GM18526 (cell line): ENCODE data around the gene LRP3.
A peak's percentile ranks its signal among the peaks of the same experiment; 100 is the strongest.

Experiments used
- POLR2A ChIP-seq: IDR thresholded peaks from 3 replicates; pipeline ENCODE4 v1.6.1; 2011; ENCODE audit not compliant: insufficient read length; ENCODE audit errors: extremely low read depth

Gene LRP3

DNA sequence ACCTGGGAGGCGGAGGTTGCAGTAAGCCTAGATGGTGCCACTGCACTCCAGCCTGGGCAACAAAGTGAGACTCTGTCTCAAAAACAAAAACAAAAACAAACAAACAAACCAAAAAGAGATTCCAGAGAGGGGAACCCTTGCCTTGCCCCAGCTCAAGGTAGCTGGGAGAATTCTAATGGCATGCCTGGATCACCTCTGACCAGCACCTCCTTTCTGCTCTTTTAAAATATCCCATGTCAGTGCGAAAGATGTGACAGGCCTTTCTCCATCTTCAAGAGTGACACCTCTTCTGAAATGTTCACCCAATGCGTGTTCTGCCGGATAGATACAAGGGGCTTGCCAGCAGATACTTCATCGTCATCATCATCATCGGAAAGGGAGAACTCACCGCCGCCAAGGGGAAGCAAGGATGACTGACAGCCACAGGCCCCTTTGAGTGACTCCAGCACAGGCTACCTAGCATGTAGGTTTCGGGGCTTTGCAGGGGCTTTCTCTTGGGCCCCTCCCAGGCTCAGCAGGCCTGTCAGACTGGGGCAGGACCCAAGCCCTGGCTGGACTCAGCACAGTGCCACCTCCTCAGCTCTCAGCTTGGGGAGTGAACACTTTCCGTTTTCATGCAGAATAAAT lies 18.9 kb upstream of the LRP3 start:
- no peak for TF ChIP-seq POLR2A

DNA sequence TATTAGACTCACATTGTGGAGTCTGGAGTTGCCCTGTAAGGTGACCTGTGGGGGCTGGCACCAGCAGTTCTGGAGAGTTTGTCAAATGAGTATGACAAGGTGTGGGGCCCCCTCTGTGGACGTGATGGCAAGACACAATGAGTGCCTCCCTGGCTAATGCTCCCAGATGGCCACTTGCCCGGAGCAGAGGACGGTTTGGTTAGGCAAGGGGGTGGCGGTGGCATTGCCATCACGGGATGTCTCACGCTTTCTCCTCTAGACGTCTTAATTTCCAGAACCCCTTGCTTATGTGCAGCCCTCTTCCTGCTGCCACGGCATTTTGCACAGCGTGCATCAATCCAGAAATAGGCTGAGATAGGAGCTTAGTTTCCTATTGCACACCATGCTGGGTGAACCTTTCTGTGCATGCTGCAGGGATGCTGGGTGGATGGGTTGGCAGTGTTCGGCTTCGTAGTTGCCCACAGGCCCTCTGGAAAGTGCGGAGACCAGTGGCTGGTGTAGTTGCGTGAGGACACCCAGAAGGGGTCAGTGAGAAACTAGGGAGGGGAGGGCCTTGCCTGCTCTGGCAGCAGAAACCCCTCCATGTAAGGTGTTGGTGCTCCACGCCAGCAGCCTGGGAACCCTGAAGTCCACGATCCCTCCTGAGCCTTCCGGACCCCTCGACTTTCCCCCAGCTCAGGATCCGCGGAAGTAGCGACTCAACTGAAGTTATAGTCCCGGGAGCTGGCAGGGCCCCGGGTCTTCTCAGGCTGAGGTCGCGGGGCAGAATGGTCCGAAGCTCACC lies 18.1 kb upstream of the LRP3 start:
- no peak for TF ChIP-seq POLR2A

DNA sequence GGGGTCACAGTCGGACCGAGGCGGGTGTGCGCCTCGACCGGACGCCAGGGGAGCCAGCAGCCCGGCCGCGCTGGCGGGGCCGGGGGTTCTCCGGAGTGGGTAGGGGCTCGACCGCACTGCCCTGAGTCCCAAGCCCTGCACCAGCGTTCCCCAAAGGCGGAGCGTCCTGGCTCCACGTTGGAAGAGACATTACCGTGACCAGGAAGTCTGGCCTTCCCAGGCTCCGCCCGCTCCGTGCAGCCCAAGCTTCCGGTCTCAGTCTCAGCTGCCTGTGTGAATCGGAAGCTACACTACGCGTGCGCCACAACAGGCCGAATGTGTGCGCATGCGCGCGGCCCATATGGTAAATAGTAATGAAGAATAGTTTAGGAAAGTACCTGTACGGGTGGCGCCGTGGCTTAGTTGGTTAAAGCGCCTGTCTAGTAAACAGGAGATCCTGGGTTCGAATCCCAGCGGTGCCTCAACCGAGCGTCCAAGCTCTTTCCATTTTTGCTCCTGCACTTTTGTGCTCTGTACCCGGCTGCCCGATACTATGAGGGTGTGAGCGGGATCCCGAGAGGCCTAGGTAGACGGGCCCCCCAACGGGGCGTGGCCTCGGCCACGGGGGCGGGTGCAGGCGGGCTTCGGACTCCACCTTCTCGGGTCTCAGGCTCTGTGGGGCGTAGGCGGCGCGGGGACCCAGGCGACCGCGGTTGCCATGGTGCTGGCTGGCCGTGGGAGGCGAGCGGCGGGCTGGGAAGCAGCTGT lies 17.3 kb upstream of the LRP3 start:
- peak; percentile 98 for TF ChIP-seq POLR2A

DNA sequence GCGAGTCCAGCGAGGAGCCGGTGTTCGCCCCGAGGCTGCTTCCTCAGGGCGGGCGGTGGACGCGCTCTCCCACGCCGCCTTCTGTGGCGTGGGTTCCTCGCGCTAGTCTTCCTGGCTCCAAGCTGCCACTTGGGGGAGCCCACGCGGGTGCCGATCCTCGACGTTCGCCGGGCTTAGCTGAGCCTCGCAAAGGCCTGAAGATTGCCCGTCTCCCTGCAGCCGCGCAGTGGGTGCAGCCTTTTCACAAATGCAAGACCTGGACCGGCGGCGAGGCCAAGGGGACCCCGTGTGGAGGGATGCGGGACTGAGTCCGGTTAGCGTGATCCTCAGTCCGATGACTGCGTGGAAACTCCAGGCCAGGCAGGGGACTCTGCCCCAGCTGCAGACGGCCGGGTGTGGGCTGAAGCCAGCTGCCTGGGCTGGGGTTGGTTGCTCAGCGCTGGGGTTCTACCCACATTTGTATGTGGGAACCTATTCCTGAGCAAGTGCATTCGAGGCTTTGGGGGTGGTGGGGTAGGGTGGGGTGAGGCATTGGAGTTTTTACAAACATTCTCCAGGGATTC lies 16.6 kb upstream of the LRP3 start:
- no peak for TF ChIP-seq POLR2A

DNA sequence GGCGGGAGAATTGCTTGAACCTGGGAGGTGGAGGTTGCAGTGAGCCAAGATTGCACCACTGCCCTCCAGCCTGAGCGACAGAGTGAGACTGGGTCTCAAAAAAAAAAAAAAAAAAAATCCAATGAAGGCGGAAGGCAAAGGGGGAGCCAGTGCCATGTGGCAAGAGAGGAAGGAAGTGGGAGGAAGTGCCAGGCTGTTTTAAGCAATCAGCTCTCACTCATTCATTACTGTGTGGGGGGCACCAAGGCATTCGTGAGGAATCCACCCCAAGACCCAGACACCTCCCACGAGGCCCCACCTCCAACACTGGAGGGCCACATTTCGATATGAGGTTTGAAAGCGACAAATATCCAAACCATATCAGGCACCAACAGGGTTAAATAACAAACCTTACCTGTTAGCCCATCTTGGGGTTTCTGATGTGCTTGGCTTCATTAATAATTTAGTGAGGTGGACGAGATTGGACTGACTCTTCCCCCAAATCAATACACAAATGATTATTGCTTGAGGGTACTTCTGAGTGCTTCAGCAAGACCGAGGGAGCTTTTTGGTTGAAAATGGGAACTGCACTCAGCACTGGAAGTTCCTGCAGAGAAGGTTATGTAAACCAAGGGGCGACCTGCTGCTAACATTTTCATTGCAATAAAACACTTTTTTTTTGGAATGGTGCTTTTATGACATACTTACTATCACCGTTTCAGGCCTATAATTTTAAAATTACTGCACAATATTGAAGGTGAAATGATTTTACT lies 7.5 kb upstream of the LRP3 start:
- TF ChIP-seq POLR2A, result no peak

DNA sequence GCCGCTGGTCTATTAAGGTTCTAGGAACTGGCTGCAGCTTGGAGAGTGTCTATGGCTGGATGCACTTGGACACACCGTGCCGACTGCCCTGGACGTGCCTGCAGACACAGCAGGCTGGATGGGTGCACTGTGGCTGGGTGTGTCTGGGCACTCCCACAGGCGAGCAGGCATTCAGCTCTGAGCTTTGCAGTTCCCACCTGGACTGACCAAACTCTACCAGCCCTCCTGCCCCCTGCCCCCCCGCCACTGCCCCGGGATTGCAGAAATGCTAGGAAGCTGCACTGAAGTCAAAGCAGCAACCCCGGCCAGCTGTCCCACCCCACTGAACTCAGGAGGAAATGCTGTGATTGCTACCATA lies 7.0 kb upstream of the LRP3 start:
- TF ChIP-seq POLR2A, result no peak

DNA sequence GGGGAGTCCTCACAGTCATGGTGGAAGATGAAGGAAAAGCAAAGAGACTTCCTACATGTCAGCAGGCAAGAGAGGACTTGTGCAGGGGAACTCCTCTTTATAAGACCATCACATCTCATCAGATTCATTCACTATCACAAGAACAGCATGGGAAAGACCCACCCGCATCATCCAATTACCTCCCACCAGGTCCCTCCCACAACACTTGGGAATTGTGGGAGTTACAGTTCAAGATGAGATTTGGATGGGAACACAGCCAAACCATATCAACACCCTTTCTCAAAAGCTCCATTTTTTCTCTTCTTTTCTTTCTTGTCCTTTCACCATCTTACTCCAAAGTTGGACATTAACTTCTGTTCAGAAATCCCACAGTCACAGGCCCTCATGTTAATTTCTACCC lies 4.7 kb upstream of the LRP3 start:
- TF ChIP-seq POLR2A, result no peak

DNA sequence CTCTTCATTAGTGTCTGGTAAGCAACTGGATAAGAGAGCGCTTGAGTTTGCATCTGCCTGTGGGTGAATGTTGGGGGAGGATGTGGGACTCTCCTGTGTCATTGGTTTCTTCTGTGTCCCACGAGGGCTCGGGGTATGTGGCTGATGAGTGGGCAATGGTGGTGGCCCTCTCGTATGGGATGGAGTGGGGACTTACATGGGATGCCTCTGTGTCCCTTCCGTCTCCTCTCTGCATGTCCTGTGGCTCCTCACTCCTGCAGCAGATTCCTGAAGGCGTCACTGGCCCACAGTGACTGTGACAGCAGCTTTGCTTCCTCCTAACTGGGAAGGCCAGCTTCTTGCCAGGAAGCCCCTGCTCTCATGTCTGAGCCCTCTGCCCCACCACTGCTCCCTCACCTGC lies 2.6 kb upstream of the LRP3 start:
- TF ChIP-seq POLR2A, result no peak

DNA sequence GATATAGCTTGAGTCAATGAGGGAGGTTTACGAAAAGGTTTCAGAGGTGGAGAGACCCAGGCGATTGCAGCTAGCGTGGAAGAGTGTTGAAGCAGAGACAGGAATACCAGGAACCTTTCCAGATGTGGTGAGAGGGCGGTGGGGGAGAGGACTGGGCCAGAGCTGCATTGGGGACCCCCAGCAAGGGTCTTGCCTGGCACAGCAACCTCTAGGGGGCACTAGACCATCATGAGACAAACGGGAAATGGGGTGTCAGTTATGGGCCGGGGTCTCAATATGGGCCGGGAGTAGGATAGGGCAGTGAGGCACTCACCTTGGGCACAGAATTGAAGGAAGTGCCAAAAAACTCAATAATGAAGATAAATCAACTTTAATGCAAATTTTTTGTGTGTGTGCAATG lies 2.1 kb upstream of the LRP3 start:
- TF ChIP-seq POLR2A, result no peak

DNA sequence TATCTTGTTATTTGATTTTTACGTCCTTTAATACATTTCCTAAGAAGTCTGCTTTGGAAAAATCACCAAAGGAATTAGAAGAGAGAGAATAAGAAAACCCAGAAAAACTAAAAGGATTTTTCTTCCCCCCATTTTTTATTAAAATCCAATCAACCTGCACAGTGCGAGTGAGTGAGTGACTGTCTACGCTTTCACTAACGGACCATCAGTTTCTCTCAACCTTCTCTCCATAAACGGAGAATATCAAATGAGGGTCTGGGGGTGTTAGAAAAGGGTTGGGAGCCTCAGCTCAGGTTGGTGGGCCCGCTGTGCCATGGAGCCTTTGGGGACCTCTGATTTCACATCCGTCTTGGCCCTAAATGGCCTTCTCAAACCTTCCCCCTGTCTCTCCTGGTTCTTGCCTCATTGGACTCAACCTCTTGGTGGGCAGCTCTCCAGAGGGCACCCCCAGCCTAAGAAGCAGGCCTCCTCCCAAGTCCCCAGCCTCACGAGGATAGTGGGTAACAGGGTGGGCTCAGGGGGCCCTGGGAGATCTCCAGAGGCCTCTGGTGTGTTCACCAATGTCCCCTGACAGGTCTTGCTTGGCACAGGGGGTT lies 763 bp upstream of the LRP3 start:
- no peak for TF ChIP-seq POLR2A

DNA sequence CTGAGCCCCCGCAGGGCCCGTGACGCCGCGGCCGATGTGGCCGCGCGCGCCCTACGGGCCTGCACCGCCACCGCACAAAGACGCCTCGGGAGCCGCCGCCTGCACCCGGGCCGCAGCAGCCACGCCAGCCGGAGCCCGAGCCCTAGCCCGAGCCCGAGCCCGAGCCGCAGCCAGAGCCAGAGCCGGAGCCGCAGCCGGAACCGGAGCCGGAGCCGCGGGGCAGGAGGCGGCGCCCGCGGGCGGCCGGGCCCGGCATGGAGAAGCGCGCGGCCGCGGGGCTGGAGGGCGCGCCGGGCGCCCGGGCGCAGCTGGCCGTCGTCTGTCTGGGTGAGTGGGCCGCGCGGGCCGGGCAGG lies 379 bp downstream of the LRP3 start:
- TF ChIP-seq POLR2A, result no peak

DNA sequence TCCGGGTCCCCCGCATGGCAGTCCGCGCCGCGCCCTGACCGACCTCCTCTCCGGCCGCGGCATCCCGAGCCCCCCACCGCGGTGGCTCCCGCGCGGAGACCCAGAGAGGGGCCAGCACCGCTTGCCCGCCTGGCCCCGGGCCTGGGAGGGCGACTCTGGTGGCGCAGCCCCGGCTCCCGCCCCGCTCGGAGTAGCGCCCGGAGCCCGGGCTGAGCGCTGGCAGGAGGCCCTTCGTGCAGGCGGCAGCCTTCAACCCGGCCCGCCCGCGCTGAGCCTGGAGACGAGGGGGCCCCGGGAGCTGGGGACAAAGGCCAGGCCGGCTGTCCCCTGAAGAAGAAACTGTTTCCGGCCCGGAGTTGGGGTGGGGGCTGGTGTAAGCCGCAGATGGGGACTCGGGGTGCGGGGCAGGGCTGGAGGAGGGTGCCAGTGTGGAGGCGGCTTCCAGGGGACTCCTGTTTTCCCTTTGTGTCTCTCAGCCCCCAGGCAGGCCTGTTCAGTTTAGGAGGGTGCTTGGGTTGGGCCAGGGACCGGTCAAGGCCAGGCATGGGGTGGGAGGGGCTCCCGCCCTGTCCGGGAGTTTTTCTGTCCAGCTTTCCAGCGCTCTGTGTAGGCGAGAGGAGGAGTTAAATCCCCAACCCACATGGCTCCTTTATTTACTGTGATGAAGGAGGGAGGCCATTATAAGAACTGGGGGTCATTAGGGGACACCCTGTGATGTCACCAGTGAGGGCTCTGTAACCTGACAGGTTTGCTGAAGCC lies 935 bp downstream of the LRP3 start:
- no peak for TF ChIP-seq POLR2A

DNA sequence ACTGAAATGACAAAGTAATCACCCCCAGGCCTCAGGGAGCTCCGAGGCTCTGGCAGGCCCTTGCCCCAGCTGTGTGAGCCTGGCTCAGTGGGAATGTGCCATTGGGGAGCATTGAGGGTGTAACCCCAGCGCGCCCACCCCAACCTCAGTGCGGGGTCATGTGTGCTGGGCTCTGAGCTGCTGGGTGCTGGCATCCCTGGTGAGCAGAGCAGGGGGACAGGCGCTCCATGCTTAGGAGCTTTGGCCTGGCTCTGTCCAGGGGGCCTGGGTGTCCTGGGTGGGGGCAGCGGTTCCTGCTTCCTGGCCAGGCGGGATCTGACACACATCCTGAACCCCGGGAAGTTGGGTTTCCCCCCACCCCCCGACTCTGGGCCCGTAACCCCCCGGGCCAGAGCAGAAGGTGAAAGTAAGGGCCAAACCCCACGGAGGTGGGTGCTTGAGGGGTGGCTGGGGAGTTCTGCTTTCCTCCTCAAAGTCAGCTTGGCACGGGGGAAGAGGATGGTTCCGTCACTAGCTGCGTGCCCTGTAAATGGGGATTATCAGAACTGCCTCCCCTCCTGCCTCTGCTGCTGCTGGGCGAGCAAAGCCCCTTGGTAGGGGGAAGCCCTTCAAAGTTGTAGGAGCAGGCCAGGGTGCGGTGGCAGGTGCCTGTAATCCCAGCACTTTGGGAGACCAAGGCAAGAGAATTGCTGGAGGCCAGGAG lies 1.7 kb downstream of the LRP3 start:
- no peak for TF ChIP-seq POLR2A
